ENCODE measurements around the gene AMFR. TPM values are rescaled to one million over a fixed set of nuclear protein-coding genes. Genes with fewer than 3 reads are reported as not detected.
A peak's percentile ranks its signal among the peaks of the same experiment; 100 is the strongest.

AMFR gene
- total RNA-seq, 1 experiment from 2014 or later, result 89.4 TPM

- BruUV-seq (replicated peaks), result no TSS peak
- no peaks in the 10 kb centered on the region for H3K79me2 ChIP-seq (ENCODE audit: low read depth)
- ChIA-PET POLR2A (ENCODE audit: unreplicated experiment) (no interaction called here), CTCF (no interaction called here)
- H3F3A ChIP-seq (ENCODE audit: insufficient read depth, low read depth), result peaks cover 7% of the 10 kb centered on the region
- no peak overlapping the region for H3K4me2 ChIP-seq
- H3K4me3 ChIP-seq, result no peak overlapping the region
- no peaks in the 10 kb centered on the region for H3K27me3 ChIP-seq (ENCODE audit: insufficient read depth, low read depth)
- TF ChIP-seq CTCF (conservative IDR thresholded peaks at IDR 0.05), result no peak
- no peak for TF ChIP-seq EZH2 (IDR thresholded peaks at IDR 0.05; ENCODE audit: low read depth)
- DNase-seq, result peak in 1 of 2 experiments; percentile 20
- no peak overlapping the region for H2AFZ ChIP-seq
- no peaks in the 10 kb centered on the region for H3K36me3 ChIP-seq (ENCODE audit: low read depth)
- H3K9me3 ChIP-seq (ENCODE audit: insufficient read depth, low read depth), result no peaks in the 10 kb centered on the region
- peaks cover 37% of the 10 kb centered on the region for H3K4me1 ChIP-seq (replicated peaks; ENCODE audit: insufficient read depth)
- H4K20me1 ChIP-seq (ENCODE audit: insufficient read depth), result no peaks in the 10 kb centered on the region
- no peaks in the 10 kb centered on the region for H3K9me2 ChIP-seq (ENCODE audit: insufficient read depth)
- H3K27ac ChIP-seq, result no peak overlapping the region
- intact Hi-C loops (cut with micrococcal nuclease; ENCODE audit: unreplicated experiment), result loop anchor here (10.0 kb wide), 1 partner anchor 351 kb away; no protein-coding TSS in a partner anchor
These were observed 71.3 kb downstream of the AMFR start for GRCh38 chr16:56354016-56354415.

GRCh38 chr16:56353054-56353921, 72.1 kb downstream of the AMFR start:
- no TSS peak for BruUV-seq (replicated peaks)
- intact Hi-C loops (cut with micrococcal nuclease; ENCODE audit: unreplicated experiment), result loop anchor here (10.0 kb wide), 1 partner anchor 352 kb away; no protein-coding TSS in a partner anchor
- Histone ChIP-seq H3F3A (ENCODE audit: insufficient read depth, low read depth) (no peaks in the 10 kb centered on the region; the same call in none of the 2 replicates), H3K79me2 (ENCODE audit: low read depth) (no peaks in the 10 kb centered on the region), H3K9me2 (ENCODE audit: insufficient read depth) (no peaks in the 10 kb centered on the region), H3K27me3 (ENCODE audit: insufficient read depth, low read depth) (no peaks in the 10 kb centered on the region), H3K4me3 (no peak overlapping the region), H3K36me3 (ENCODE audit: low read depth) (no peaks in the 10 kb centered on the region), H3K4me2 (no peak overlapping the region), H3K4me1 (replicated peaks; ENCODE audit: insufficient read depth) (peaks cover 37% of the 10 kb centered on the region), H3K9me3 (ENCODE audit: insufficient read depth, low read depth) (no peaks in the 10 kb centered on the region), H4K20me1 (ENCODE audit: insufficient read depth) (no peaks in the 10 kb centered on the region), H2AFZ (no peak overlapping the region), H3K27ac (no peak overlapping the region)
- peak; percentile 48 to 53 for DNase-seq
- CTCF ChIA-PET, result interaction anchor here (0.6 to 0.7 kb wide), 2 partner anchors 8 to 27 kb away, joined by 3 read pairs; no protein-coding TSS in a partner anchor
- POLR2A ChIA-PET (ENCODE audit: unreplicated experiment), result no interaction called here
- TF ChIP-seq CTCF (conservative IDR thresholded peaks at IDR 0.05), result no peak
- TF ChIP-seq EZH2 (IDR thresholded peaks at IDR 0.05; ENCODE audit: low read depth), result no peak

- no peaks in the 10 kb centered on the region for H3K27me3 ChIP-seq (ENCODE audit: insufficient read depth, low read depth)
- no peaks in the 10 kb centered on the region for H3K36me3 ChIP-seq (ENCODE audit: low read depth)
- DNase-seq, result peak in 1 of 2 experiments; percentile 34
- no peak overlapping the region for H2AFZ ChIP-seq
- no peaks in the 10 kb centered on the region for H3K79me2 ChIP-seq (ENCODE audit: low read depth)
- H3K9me2 ChIP-seq (ENCODE audit: insufficient read depth), result no peaks in the 10 kb centered on the region
- H3K9me3 ChIP-seq (ENCODE audit: insufficient read depth, low read depth), result no peaks in the 10 kb centered on the region
- no peaks in the 10 kb centered on the region for H4K20me1 ChIP-seq (ENCODE audit: insufficient read depth)
- no peaks in the 10 kb centered on the region; the same call in 1 of the 2 replicates for H3F3A ChIP-seq (ENCODE audit: insufficient read depth, low read depth)
- H3K4me1 ChIP-seq (replicated peaks; ENCODE audit: insufficient read depth), result peaks cover 34% of the 10 kb centered on the region
- POLR2A ChIA-PET (ENCODE audit: unreplicated experiment), result no interaction called here
- no peak overlapping the region for H3K27ac ChIP-seq
- intact Hi-C loops (cut with micrococcal nuclease; ENCODE audit: unreplicated experiment), result loop anchor here (10.0 kb wide), 1 partner anchor 352 kb away; no protein-coding TSS in a partner anchor
- H3K4me2 ChIP-seq, result no peak overlapping the region
- TF ChIP-seq EZH2 (IDR thresholded peaks at IDR 0.05; ENCODE audit: low read depth), result no peak
- CTCF ChIA-PET, result interaction anchor here (0.6 to 0.7 kb wide), 2 partner anchors 8 to 26 kb away, joined by 3 read pairs; no protein-coding TSS in a partner anchor
- no peak overlapping the region for H3K4me3 ChIP-seq
- no TSS peak for BruUV-seq (replicated peaks)
These were observed 72.8 kb downstream of the AMFR start for GRCh38 chr16:56352351-56353053.
